Nephron (organoid): ENCODE data around the gene NAT10.

Source experiments
- H3K27ac Mint-ChIP-seq, 3 experiments: 2 replicates each; pipeline ENCODE4 v1.8.0; 2020; ENCODE audit warnings: mixed read lengths in 3 of 3, mild to moderate bottlenecking in 2 of 3, moderate library complexity in 1 of 3
- H3K27me3 Mint-ChIP-seq: 2 replicates; pipeline ENCODE4 v1.8.0; 2021; ENCODE audit warnings: low read depth, mild to moderate bottlenecking, moderate library complexity, mixed read lengths
- H3K36me3 Mint-ChIP-seq: 2 replicates; pipeline ENCODE4 v1.8.0; 2020; ENCODE audit warnings: low read depth, mixed read lengths
- H3K4me1 Mint-ChIP-seq: 2 replicates; pipeline ENCODE4 v1.8.0; 2020; ENCODE audit warnings: mixed read lengths
- H3K4me3 Mint-ChIP-seq, 3 experiments: 2 replicates each; pipeline ENCODE4 v1.8.0; 2020; ENCODE audit warnings: mild to moderate bottlenecking in 3 of 3, mixed read lengths in 3 of 3, moderate library complexity in 2 of 3
- H3K9me3 Mint-ChIP-seq: 2 replicates; pipeline ENCODE4 v1.8.0; 2020; ENCODE audit warnings: mixed read lengths
- CTCF ChIP-seq, 3 experiments: fragments of 200-600 bp; sonication (generic); IDR thresholded peaks; one replicate each; pipeline ENCODE4 v1.5.0; 2021; ENCODE audit warnings: antibody characterized with exemption in 3 of 3; ENCODE audit not compliant: unreplicated experiment in 3 of 3

NAT10 gene

DNA sequence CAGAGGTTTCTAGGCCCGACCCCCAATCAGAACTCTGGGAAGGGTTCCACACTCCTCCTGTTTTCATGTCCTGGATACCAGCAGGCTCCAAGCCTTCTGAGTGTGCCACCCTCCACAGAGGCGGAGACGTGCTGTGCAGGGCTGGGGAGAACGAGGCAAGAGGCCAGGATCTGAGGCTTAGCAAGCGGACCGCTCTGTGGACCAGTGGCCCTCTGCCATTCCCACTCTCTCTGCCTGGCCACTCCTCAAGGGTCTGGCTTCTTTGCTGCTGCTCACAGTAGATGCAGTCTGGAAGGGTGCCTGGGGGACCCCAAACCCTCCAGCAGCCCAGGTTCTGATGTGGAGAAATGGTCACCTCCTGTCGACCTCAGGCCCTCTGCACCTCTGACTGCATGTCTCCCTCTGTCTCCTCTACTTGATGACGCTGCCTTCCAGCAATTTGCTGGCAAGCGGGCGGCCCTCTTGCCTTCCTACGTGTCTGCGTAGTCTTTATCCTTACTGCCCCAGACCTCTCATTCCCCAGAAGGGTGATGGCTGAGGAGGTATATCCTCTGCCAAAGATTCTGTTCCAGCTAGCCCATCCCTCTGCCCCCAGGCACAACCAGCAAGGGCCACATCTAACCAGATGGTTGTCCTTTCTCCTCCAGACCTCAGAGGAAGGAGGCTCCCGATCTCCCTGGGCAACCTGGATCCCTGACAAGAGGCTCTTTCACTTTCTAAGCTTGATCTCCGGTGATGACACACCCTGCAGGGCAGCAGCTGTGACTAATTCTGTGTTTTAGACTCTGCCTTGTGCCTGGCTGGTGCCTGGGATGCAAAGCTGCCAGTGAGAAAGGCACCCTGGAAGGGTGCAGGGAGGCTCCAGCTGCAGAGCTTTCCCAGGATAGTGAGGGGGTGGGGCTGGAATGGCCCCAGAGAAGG is 87.3 kb downstream of the NAT10 start:
- no peak for TF ChIP-seq CTCF (IDR thresholded peaks at IDR 0.05; ENCODE audit: unreplicated experiment in 3 of 3)
- Mint-ChIP-seq H3K9me3 (no peaks in the 10 kb centered on the region), H3K4me3 (no peak overlapping the region), H3K4me1 (peaks cover 36% of the 10 kb centered on the region), H3K27ac (peak overlapping the region in 2 of 3 experiments; percentile 44 to 54), H3K27me3 (peaks cover 5% of the 10 kb centered on the region), H3K36me3 (no peaks in the 10 kb centered on the region)

- no peak overlapping the region for H3K27ac Mint-ChIP-seq
- H3K4me1 Mint-ChIP-seq = peaks cover 25% of the 10 kb centered on the region
- no peaks in the 10 kb centered on the region for H3K9me3 Mint-ChIP-seq
- no peaks in the 10 kb centered on the region for H3K27me3 Mint-ChIP-seq
- no peaks in the 10 kb centered on the region for H3K36me3 Mint-ChIP-seq
- TF ChIP-seq CTCF (IDR thresholded peaks at IDR 0.05; ENCODE audit: unreplicated experiment in 3 of 3) = no peak
- H3K4me3 Mint-ChIP-seq = no peak overlapping the region
Measured at GRCh38 chr11:34194576-34195335, 89.3 kb downstream of the NAT10 start.
